Body of pancreas (tissue), 4 donors: ENCODE data around the gene DCTN4. TPM values are rescaled to one million over a fixed set of nuclear protein-coding genes. Genes with fewer than 3 reads are reported as not detected.

ENCODE experiments used
- ATAC-seq: fragments of 150-250 bp; one replicate; pipeline ENCODE4 v1.9.1; 2016
- DNase-seq, 4 donors: peaks; one replicate each; pipeline ENCODE4 v3.0.0-alpha.2; 2019
- H3K27ac ChIP-seq, 4 donors: fragments of 200-600 bp; sonication (generic); 1 replicate in 3 of 4; 2 replicates in 1 of 4; pipeline versions ENCODE4 v1.5.1 to v1.6.1; 2016 to 2019; ENCODE audit warnings: mild to moderate bottlenecking in 1 of 4, mixed read lengths in 1 of 4, moderate library complexity in 1 of 4
- H3K27me3 ChIP-seq, 2 donors: fragments of 200-600 bp; sonication (generic); one replicate each; pipeline ENCODE4 v1.6.0; 2016; ENCODE audit warnings: mild to moderate bottlenecking in 1 of 2
- H3K36me3 ChIP-seq, 2 donors: fragments of 200-600 bp; sonication (generic); replicated peaks in 1 of 2; 2 replicates each; pipeline ENCODE4 v1.5.1; 2016; ENCODE audit warnings: low read depth in 2 of 2; ENCODE audit not compliant: insufficient read depth in 1 of 2
- H3K4me1 ChIP-seq: fragments of 200-600 bp; sonication (generic); one replicate; pipeline ENCODE4 v1.6.0; 2016
- H3K4me3 ChIP-seq, 2 donors: fragments of 200-600 bp; sonication (generic); 1 replicate in 1 of 2; 2 replicates in 1 of 2; pipeline ENCODE4 v1.5.1; 2016 to 2019
- H3K9me3 ChIP-seq, 3 donors: fragments of 200-600 bp; sonication (generic); 1 replicate in 2 of 3; 2 replicates in 1 of 3; pipeline ENCODE4 v1.5.1; 2016
- POLR2A ChIP-seq, 3 donors: fragments of 450-650 bp; IDR thresholded peaks; one replicate each; pipeline ENCODE4 v1.6.1; 2016; ENCODE audit warnings: antibody characterized with exemption in 3 of 3, mild to moderate bottlenecking in 2 of 3
- WGBS, 2 donors: methylation state at CpG; one replicate each; pipeline ENCODE4 v1.1.5; 2017; 5-methylcytosine and 5-hydroxymethylcytosine counted together
- intact Hi-C: fragments of 100-400 bp; cut with DNase I; formaldehyde crosslinking; loops from one replicate; pipeline ENCODE4 v1.15.1; 2023
- total RNA-seq, 2 donors: library from RNA; depleted of rRNA; stranded (reverse); fragments of >200 nt; gene quantifications; one replicate each; pipeline ENCODE4 v1.1.0, GENCODE V29; 2016
- TF ChIP-seq, protein P1 (sequence below), 7 experiments: fragments of 450-650 bp in 4 of 7; fragments of 200-600 bp in 3 of 7; sonication (generic) in 3 of 7; IDR thresholded peaks; one replicate each; pipeline ENCODE4 v1.5.1; 2016 to 2019; ENCODE audit warnings: antibody characterized with exemption in 7 of 7

The DCTN4 gene
- total RNA-seq, 2 donors from 2014 or later = 30.6 to 49.4 TPM

DNA sequence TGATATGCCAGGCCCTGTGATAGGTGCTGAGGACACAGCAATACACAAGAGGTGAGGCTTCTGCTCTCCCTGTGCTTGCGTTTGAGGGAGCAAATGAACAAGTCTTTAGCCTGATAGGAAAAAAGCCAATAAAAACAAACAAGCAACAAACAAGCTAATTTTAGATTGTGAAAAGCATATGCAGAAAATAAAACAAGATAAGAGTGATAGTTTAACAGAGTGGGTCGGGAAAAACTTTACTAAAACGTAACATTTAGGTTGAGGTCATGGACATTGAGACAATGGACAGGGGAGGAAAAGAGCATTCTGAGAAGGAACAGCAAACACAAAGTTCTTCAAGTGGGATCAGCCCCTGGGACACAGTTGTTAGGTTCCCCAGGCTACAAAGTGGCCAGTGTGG, 24.0 kb upstream of the DCTN4 start:
- Histone ChIP-seq H3K27ac (peak overlapping the region; percentile 59 to 89 (median 68)), H3K36me3 (no peaks in the 10 kb centered on the region), H3K4me3 (no peak overlapping the region), H3K9me3 (no peaks in the 10 kb centered on the region), H3K4me1 (peaks cover 63% of the 10 kb centered on the region), H3K27me3 (no peaks in the 10 kb centered on the region)
- DNase-seq (no peak), ATAC-seq (no peak)
- 17 to 18% methylated on average over 3 of the region's 3 CpGs for WGBS, 2 donors
- TF ChIP-seq, protein P1, sequence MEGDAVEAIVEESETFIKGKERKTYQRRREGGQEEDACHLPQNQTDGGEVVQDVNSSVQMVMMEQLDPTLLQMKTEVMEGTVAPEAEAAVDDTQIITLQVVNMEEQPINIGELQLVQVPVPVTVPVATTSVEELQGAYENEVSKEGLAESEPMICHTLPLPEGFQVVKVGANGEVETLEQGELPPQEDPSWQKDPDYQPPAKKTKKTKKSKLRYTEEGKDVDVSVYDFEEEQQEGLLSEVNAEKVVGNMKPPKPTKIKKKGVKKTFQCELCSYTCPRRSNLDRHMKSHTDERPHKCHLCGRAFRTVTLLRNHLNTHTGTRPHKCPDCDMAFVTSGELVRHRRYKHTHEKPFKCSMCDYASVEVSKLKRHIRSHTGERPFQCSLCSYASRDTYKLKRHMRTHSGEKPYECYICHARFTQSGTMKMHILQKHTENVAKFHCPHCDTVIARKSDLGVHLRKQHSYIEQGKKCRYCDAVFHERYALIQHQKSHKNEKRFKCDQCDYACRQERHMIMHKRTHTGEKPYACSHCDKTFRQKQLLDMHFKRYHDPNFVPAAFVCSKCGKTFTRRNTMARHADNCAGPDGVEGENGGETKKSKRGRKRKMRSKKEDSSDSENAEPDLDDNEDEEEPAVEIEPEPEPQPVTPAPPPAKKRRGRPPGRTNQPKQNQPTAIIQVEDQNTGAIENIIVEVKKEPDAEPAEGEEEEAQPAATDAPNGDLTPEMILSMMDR (IDR thresholded peaks at IDR 0.05) = no peak
- TF ChIP-seq POLR2A (IDR thresholded peaks at IDR 0.05) = no peak
- intact Hi-C loops = no loop called here

DNA sequence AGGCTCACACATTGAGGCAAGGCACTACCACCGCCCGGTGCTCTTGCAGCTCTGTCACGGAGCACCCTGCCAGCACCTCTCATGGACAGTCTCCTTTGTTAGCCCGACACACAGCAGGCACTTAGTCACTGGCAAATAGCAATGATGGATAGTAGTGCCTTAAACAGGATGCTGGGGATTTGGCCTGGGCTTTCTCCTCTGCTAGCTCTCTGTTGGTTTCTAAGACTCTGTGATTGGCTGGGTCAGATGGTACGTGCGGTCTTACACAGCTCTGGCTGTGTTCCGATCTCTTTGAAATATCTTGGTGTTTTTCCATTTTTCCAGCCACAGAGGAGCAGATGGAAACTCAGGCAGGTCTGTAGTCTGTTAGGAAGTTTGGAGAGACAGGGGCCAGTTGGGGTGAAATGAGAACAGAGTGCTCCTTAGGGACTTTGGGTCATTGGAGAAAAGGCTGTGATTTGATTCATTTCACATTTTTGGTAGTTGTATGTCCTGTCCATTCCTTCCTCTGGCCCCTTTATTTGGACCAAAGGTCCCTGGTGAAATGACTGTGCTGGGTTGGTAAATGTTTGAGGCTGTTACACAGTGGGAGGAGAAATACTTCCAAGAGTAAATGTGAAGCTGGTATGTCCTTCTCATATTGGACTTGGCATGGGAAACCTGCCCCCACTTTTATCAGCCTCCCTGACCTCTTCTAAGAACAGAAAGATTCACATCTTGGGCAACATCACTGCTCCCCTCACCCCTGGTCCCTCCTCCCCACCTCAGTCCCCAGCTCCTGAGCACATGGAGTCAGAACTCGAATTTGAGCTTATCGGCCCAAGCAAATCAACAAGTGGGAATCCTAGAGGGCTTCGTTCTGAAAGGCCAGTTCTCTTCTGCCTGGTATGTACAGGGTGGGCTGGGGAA, 23.1 kb upstream of the DCTN4 start:
- Histone ChIP-seq H3K36me3 (no peaks in the 10 kb centered on the region), H3K27ac (peak overlapping the region; percentile 59 to 89 (median 74)), H3K4me1 (peaks cover 62% of the 10 kb centered on the region), H3K9me3 (no peaks in the 10 kb centered on the region), H3K27me3 (no peaks in the 10 kb centered on the region), H3K4me3 (no peak overlapping the region)
- ATAC-seq (peak; percentile 12), DNase-seq (peak in 3 of 4 donors; percentile 47 to 69 (median 61))
- 51 to 56% methylated on average over 10 of the region's 10 CpGs for WGBS, 2 donors
- TF ChIP-seq, protein P1 (IDR thresholded peaks at IDR 0.05) = no peak
- peak in 2 of 3 donors; percentile 4 to 23 for TF ChIP-seq POLR2A (IDR thresholded peaks at IDR 0.05)
- intact Hi-C loops = no loop called here

DNA sequence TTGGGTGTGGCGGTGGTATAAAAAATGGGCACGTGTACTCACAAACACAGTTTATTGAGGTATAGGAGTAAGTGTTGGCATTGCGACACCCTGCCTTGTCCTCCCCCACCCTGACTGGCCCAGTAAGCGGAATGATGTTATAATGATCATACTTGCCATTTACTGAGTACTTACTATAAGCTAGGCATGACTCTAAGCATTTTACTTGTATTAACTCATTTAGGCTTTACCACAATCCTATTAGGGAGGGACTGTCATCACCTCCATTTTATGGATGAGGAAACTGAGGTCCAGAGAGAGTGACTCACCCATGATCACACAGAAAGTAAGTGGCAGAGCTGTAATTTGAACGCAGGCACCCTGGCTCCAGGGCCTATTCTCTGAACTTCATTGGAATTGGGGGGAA, 22.0 kb upstream of the DCTN4 start:
- Histone ChIP-seq H3K27ac (peak overlapping the region; percentile 59 to 89 (median 74)), H3K36me3 (no peaks in the 10 kb centered on the region), H3K27me3 (no peaks in the 10 kb centered on the region), H3K9me3 (no peaks in the 10 kb centered on the region), H3K4me1 (peaks cover 60% of the 10 kb centered on the region), H3K4me3 (no peak overlapping the region)
- intact Hi-C loops = no loop called here
- DNase-seq = no peak
- no peak for ATAC-seq
- 76 to 78% methylated on average over 5 of the region's 5 CpGs for WGBS, 2 donors
- TF ChIP-seq, protein P1 (IDR thresholded peaks at IDR 0.05) = no peak
- TF ChIP-seq POLR2A (IDR thresholded peaks at IDR 0.05) = no peak

DNA sequence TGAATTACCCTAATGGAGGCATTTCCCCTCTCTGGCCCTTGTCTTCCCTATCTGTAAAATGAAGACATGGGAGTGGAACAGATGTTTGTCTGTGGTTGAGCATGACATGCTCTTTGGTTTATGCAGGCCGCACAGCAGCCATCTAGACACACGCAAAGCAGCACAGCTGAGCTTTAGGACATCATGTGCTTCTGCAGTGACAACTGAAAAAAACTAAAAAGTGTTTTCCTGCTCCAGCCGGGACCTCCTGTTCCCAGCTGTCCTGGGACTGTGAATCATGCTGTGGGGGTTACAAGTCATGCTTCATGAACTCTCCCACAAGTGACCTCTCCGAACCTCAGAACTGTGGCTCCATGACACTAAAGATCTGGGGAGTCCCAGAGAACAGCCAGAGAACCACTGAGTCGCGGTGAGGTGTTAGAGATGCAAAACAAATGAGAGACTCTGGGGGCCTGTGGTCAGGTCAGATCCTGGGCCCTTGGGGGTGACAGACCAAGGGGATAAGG, 21.4 kb upstream of the DCTN4 start:
- ATAC-seq (no peak), DNase-seq (peak in 3 of 4 donors; percentile 37 to 73 (median 57))
- Histone ChIP-seq H3K27me3 (no peaks in the 10 kb centered on the region), H3K27ac (peak overlapping the region; percentile 72 to 89 (median 83)), H3K4me3 (no peak overlapping the region), H3K9me3 (no peaks in the 10 kb centered on the region), H3K4me1 (peaks cover 60% of the 10 kb centered on the region), H3K36me3 (no peaks in the 10 kb centered on the region)
- WGBS, 2 donors = 47 to 62% methylated on average over 6 of the region's 6 CpGs
- TF ChIP-seq POLR2A (IDR thresholded peaks at IDR 0.05) = peak in 2 of 3 donors; percentile 42 to 53
- TF ChIP-seq, protein P1 (IDR thresholded peaks at IDR 0.05) = no peak
- intact Hi-C loops = no loop called here
